IMR-90 (cell line): ENCODE measurements around the gene HAP1. TPM values are rescaled to one million over a fixed set of nuclear protein-coding genes. Genes with fewer than 3 reads are reported as not detected.

Experiments
- ATAC-seq: fragments of 200-7000 bp; cut with Tn5 transposase; 2 replicates; pipeline ENCODE4 v1.9.1; 2020; ENCODE audit warnings: low read depth, mild to moderate bottlenecking, moderate library complexity
- BruUV-seq: library from RNA; stranded (reverse); fragments of 400-500 nt; replicated peaks from 2 replicates; lab custom pipeline; 2021; lab: Mats Ljungman, UMichigan
- CTCF ChIA-PET: fragments of 300-600 bp; formaldehyde crosslinking; extraction: SDS; loops from one replicate; lab custom pipeline; 2021; ENCODE audit warnings: antibody characterized with exemption; lab: Yijun Ruan, JAX
- POLR2A ChIA-PET: fragments of 300-600 bp; sonication (Branson Sonifier 250); formaldehyde crosslinking; loops from one replicate; lab custom pipeline; 2022; ENCODE audit warnings: antibody characterized with exemption; ENCODE audit not compliant: unreplicated experiment; lab: Charles Lee
- DNase-seq: peaks from one replicate; pipeline ENCODE4 v3.0.0; 2013
- H2AFZ ChIP-seq: replicated peaks from 2 replicates; pipeline ENCODE3; 2013; ENCODE audit warnings: low read length, mild to moderate bottlenecking; ENCODE audit not compliant: poor library complexity
- H2AK5ac ChIP-seq: 2 replicates; pipeline ENCODE4 v1.6.1; 2013; ENCODE audit warnings: low read depth, low read length, inconsistent platforms
- H2AK9ac ChIP-seq: replicated peaks from 2 replicates; pipeline ENCODE3; 2013; ENCODE audit warnings: mild to moderate bottlenecking, low read depth, low read length, moderate library complexity; ENCODE audit not compliant: poor library complexity
- H2BK120ac ChIP-seq: 2 replicates; pipeline ENCODE4 v1.6.1; 2013; ENCODE audit warnings: low read depth, low read length, inconsistent platforms
- H2BK15ac ChIP-seq: 3 replicates; pipeline ENCODE4 v1.6.1; 2013; ENCODE audit warnings: low read depth, low read length, inconsistent platforms
- H2BK20ac ChIP-seq: 2 replicates; pipeline ENCODE4 v1.6.1; 2013; ENCODE audit warnings: low read depth, mild to moderate bottlenecking, inconsistent platforms, low read length, moderate library complexity
- H2BK5ac ChIP-seq: 2 replicates; pipeline ENCODE4 v1.6.1; 2013; ENCODE audit warnings: mild to moderate bottlenecking, low read depth, low read length, inconsistent platforms; ENCODE audit not compliant: poor library complexity, severe bottlenecking
- H3K14ac ChIP-seq: replicated peaks from 2 replicates; pipeline ENCODE4 v1.6.1; 2013; ENCODE audit warnings: low read depth, low read length, inconsistent platforms
- H3K18ac ChIP-seq: 2 replicates; pipeline ENCODE4 v1.6.1; 2013; ENCODE audit warnings: low read depth, low read length, control low read depth
- H3K23ac ChIP-seq: 2 replicates; pipeline ENCODE4 v1.6.1; 2013; ENCODE audit warnings: low read depth, low read length, inconsistent platforms
- H3K27ac ChIP-seq: 2 replicates; pipeline ENCODE4 v1.5.1; 2013; ENCODE audit warnings: mild to moderate bottlenecking, control low read depth, low read length; ENCODE audit not compliant: insufficient read depth
- H3K27me3 ChIP-seq: 2 replicates; pipeline ENCODE4 v1.6.1; 2013; ENCODE audit warnings: low read length; ENCODE audit not compliant: control insufficient read depth, insufficient read depth
- H3K36me3 ChIP-seq: 2 replicates; pipeline ENCODE4 v1.6.1; 2013; ENCODE audit warnings: low read length, mixed read lengths; ENCODE audit not compliant: control insufficient read depth, insufficient read depth
- H3K4ac ChIP-seq: 2 replicates; pipeline ENCODE4 v1.6.1; 2013; ENCODE audit warnings: low read depth, low read length, inconsistent platforms
- H3K4me1 ChIP-seq: 2 replicates; pipeline ENCODE4 v1.6.1; 2013; ENCODE audit warnings: low read length, mixed read lengths; ENCODE audit not compliant: control insufficient read depth, insufficient read depth
- H3K4me2 ChIP-seq: 2 replicates; pipeline ENCODE4 v1.6.1; 2013; ENCODE audit warnings: low read depth, mild to moderate bottlenecking, control low read depth, low read length, moderate library complexity
- H3K4me3 ChIP-seq: 2 replicates; pipeline ENCODE4 v1.5.1; 2013; ENCODE audit warnings: low read depth, mild to moderate bottlenecking, control low read depth, low read length, moderate library complexity; ENCODE audit not compliant: insufficient read depth
- H3K56ac ChIP-seq: 2 replicates; pipeline ENCODE4 v1.6.1; 2013; ENCODE audit warnings: low read length, inconsistent platforms; ENCODE audit not compliant: insufficient read depth; ENCODE audit errors: extremely low read depth
- H3K79me1 ChIP-seq, 2 experiments: 2 replicates each; pipeline ENCODE4 v1.6.1; 2013; ENCODE audit warnings: low read length in 2 of 2, inconsistent platforms in 1 of 2, low read depth in 1 of 2
- H3K9ac ChIP-seq: 2 replicates; pipeline ENCODE4 v1.6.1; 2013; ENCODE audit warnings: low read depth, low read length, control low read depth
- H3K9me1 ChIP-seq: 2 replicates; pipeline ENCODE4 v1.6.1; 2013; ENCODE audit warnings: low read length, inconsistent platforms; ENCODE audit not compliant: insufficient read depth
- H3K9me3 ChIP-seq: 2 replicates; pipeline ENCODE4 v1.6.1; 2013; ENCODE audit warnings: low read length; ENCODE audit not compliant: control insufficient read depth, insufficient read depth
- H4K20me1 ChIP-seq: 2 replicates; pipeline ENCODE4 v1.6.1; 2013; ENCODE audit warnings: low read length, inconsistent platforms; ENCODE audit not compliant: insufficient read depth
- H4K5ac ChIP-seq: 2 replicates; pipeline ENCODE4 v1.6.1; 2013; ENCODE audit warnings: mild to moderate bottlenecking, low read depth, low read length, control low read depth
- H4K8ac ChIP-seq, 2 experiments: 2 replicates each; pipeline ENCODE4 v1.6.1; 2013; ENCODE audit warnings: low read depth in 2 of 2, low read length in 2 of 2, control low read depth in 1 of 2, inconsistent platforms in 1 of 2
- H4K91ac ChIP-seq: 2 replicates; pipeline ENCODE4 v1.6.1; 2013; ENCODE audit warnings: low read depth, low read length, inconsistent platforms; ENCODE audit not compliant: insufficient read depth
- MXI1 ChIP-seq: IDR thresholded peaks from 2 replicates; pipeline ENCODE4 v1.6.1; 2012; ENCODE audit warnings: low read depth, mild to moderate bottlenecking, low read length, moderate library complexity, borderline replicate concordance
- WGBS, 2 experiments: methylation state at CpG; one replicate each; pipeline versions ENCODE4 v1.1.5 to v1.1.7; 2013; ENCODE audit warnings: missing lambda C conversion rate in 2 of 2; ENCODE audit not compliant: insufficient read length in 1 of 2; ENCODE audit errors: extremely low coverage in 2 of 2; 5-methylcytosine and 5-hydroxymethylcytosine counted together
- dilution Hi-C: fragments of 300-500 bp; cut with HindIII; formaldehyde crosslinking; loops from one replicate; pipeline ENCODE4 v1.14.3; 2018; ENCODE audit warnings: low sequenced_read_pairs; ENCODE audit not compliant: unreplicated experiment
- in situ Hi-C: fragments of 300-500 bp; cut with MboI; formaldehyde crosslinking; loops from 3 replicates; pipeline ENCODE4 v1.14.3; 2019; ENCODE audit warnings: low sequenced_read_pairs, inconsistent platforms, mixed read lengths
- intact Hi-C: fragments of 100-400 bp; cut with micrococcal nuclease; formaldehyde crosslinking; loops from 2 replicates; pipeline ENCODE4 v1.10.0; 2022
- polyA plus RNA-seq, 3 experiments: library from polyadenylated mRNA; depleted of rRNA; stranded (reverse); fragments of >200 nt; gene quantifications; 2 replicates each; pipeline ENCODE4 v1.2.3, GENCODE V29; 2012; ENCODE audit warnings: low replicate concordance in 1 of 3
- total RNA-seq: library from RNA; depleted of rRNA; stranded (reverse); fragments of >200 nt; gene quantifications from 2 replicates; pipeline ENCODE4 v1.2.3, GENCODE V29; 2012

HAP1 gene
- total and polyA plus RNA-seq, 2 of the 4 experiments (the other 2 are of a cell fraction) = under 0.01 to 0.09 TPM

DNA sequence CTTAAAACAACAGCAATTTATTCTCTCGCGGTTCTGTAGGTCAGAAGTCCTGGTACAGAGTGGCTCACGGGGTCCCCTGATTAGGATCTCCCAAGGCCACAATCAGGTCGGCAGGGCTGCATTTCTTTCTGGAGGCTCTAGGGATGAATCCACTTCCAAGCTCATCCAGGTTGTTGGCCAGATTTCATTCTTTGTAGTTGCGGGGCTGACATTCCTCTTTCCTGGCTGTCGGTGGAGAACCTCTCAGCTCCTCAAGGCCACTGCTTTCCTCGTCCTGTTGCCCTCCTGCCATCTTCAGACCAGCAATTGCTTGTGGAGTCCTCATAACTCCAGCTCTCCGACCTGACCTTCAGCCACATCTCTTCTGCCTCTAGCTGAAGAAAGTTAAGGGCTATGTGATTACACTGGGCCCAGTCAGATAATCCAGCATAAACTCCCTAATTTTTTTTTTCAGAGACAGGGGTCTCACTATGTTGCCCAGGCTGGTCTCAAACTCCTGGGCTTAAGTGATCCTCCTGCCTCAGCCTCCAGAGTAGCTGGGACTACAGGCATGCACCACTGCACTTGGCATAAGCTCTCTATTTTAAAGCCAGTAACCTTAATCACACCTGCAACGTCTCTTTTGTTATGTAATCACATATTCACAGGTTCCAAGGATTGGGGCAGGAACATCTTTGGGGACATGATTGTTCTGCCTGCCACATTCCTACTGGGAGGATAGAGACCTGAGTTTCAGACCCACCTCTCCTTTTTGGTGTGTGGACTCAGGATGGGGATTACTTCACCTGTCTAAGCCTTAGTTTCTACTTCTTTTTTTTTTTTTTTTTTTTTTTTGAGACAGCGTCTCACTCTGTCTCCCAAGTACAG is 26.4 kb downstream of the HAP1 start:
- Histone ChIP-seq H2BK20ac (no peak overlapping the region), H2AFZ (no peak overlapping the region), H3K18ac (no peak overlapping the region), H3K9me1 (peaks cover 5% of the 10 kb centered on the region; the same call in 1 of the 2 replicates), H3K4ac (no peak overlapping the region), H3K27me3 (peaks cover 9% of the 10 kb centered on the region; the same call in 1 of the 2 replicates), H2AK9ac (no peak overlapping the region), H3K9me3 (no peaks in the 10 kb centered on the region), H3K79me1 (no peaks in the 10 kb centered on the region), H3K9ac (no peak overlapping the region), H4K8ac (no peak overlapping the region), H2BK5ac (no peak overlapping the region), H3K27ac (no peak overlapping the region), H4K5ac (no peak overlapping the region), H3K56ac (no peak overlapping the region), H3K4me3 (no peak overlapping the region), H3K23ac (no peak overlapping the region), H2AK5ac (no peak overlapping the region; the same call in 1 of the 2 replicates), H2BK120ac (no peak overlapping the region), H3K4me1 (peaks cover 4% of the 10 kb centered on the region; the same call in 1 of the 2 replicates), H4K91ac (no peak overlapping the region), H2BK15ac (no peak overlapping the region), H3K4me2 (no peak overlapping the region), H3K36me3 (no peaks in the 10 kb centered on the region), H3K14ac (no peak overlapping the region), H4K20me1 (no peaks in the 10 kb centered on the region)
- dilution Hi-C loops = no loop called here
- POLR2A ChIA-PET = interaction anchor here (0.6 to 1.1 kb wide), 3 partner anchors 14 to 129 kb away, joined by 3 to 12 read pairs (median 5); no protein-coding TSS in a partner anchor
- CTCF ChIA-PET = no interaction called here
- in situ Hi-C loops = no loop called here
- BruUV-seq = no TSS peak
- no peak for TF ChIP-seq MXI1
- WGBS, 2 experiments = 74% methylated on average over 4 of the region's 10 CpGs; no CpG with 5 or more reads in 1 of the 2 experiments
- intact Hi-C loops = no loop called here
- ATAC-seq (no peak), DNase-seq (no peak)
